HepG2 (cell line): ENCODE measurements around the gene TAT. TPM values are rescaled to one million over a fixed set of nuclear protein-coding genes. Genes with fewer than 3 reads are reported as not detected.

Experiments
- ATM ChIP-seq: fragments of 450-650 bp; IDR thresholded peaks from 2 replicates; pipeline ENCODE4 v1.7.1; 2017; ENCODE audit warnings: mild to moderate bottlenecking, borderline replicate concordance
- CSRNP1 ChIP-seq: sonication (generic); formaldehyde crosslinking; IDR thresholded peaks from 2 replicates; pipeline ENCODE4 v1.8.1; 2023; ENCODE audit warnings: mild to moderate bottlenecking, missing genetic modification reagents
- DRAP1 ChIP-seq: IDR thresholded peaks from 2 replicates; pipeline ENCODE4 v1.6.1; 2016; ENCODE audit warnings: missing genetic modification reagents, missing compliant biosample characterization
- ESRRA ChIP-seq: sonication (generic); formaldehyde crosslinking; IDR thresholded peaks from 2 replicates; pipeline ENCODE4 v1.5.1; 2020; ENCODE audit warnings: mild to moderate bottlenecking, low read depth, missing genetic modification reagents
- FOXK2 ChIP-seq: fragments of 450-650 bp; IDR thresholded peaks from 2 replicates; pipeline ENCODE4 v1.6.1; 2016
- GATAD2A ChIP-seq: IDR thresholded peaks from 2 replicates; pipeline ENCODE4 v1.6.1; 2016
- GFI1 ChIP-seq: sonication (generic); formaldehyde crosslinking; IDR thresholded peaks from 2 replicates; pipeline ENCODE4 v1.5.0; 2020; ENCODE audit warnings: missing genetic modification reagents, mild to moderate bottlenecking, borderline replicate concordance
- JUN ChIP-seq: sonication (generic); formaldehyde crosslinking; IDR thresholded peaks from 2 replicates; pipeline ENCODE4 v1.4.0; 2020; ENCODE audit warnings: mild to moderate bottlenecking, missing genetic modification reagents
- MED8 ChIP-seq: sonication (generic); formaldehyde crosslinking; IDR thresholded peaks from 2 replicates; pipeline ENCODE4 v1.8.1; 2023; ENCODE audit warnings: mild to moderate bottlenecking, missing genetic modification reagents; ENCODE audit not compliant: insufficient replicate concordance
- MIXL1 ChIP-seq: IDR thresholded peaks from 2 replicates; pipeline ENCODE4 v1.6.1; 2016
- MXI1 ChIP-seq: IDR thresholded peaks from 3 replicates; pipeline ENCODE4 v1.6.1; 2012; ENCODE audit warnings: low read depth, low read length, inconsistent platforms, borderline replicate concordance
- NFIC ChIP-seq: IDR thresholded peaks from 2 replicates; pipeline ENCODE4 v1.6.1; 2012; ENCODE audit warnings: mild to moderate bottlenecking, low read length, inconsistent platforms
- NONO ChIP-seq, 2 experiments: fragments of 450-650 bp in 1 of 2; sonication (generic) in 1 of 2; formaldehyde crosslinking in 1 of 2; IDR thresholded peaks in 1 of 2; conservative IDR thresholded peaks in 1 of 2; 2 replicates each; pipeline versions ENCODE4 v1.6.1 to v1.8.0; 2017 to 2022; ENCODE audit warnings: mild to moderate bottlenecking in 1 of 2, missing genetic modification reagents in 1 of 2, moderate library complexity in 1 of 2
- NR2C2 ChIP-seq: sonication (generic); formaldehyde crosslinking; IDR thresholded peaks from 2 replicates; pipeline ENCODE4 v1.4.0; 2020; ENCODE audit warnings: missing genetic modification reagents, mild to moderate bottlenecking, moderate library complexity, borderline replicate concordance
- POLR2G ChIP-seq: fragments of 200-400 bp; formaldehyde crosslinking; IDR thresholded peaks from 2 replicates; pipeline ENCODE4 v1.6.1; 2018; ENCODE audit warnings: mild to moderate bottlenecking, low read depth, low read length, moderate library complexity
- RBFOX2 ChIP-seq: fragments of 200-400 bp; formaldehyde crosslinking; IDR thresholded peaks from 2 replicates; pipeline ENCODE4 v1.6.1; 2017; ENCODE audit warnings: low read depth, mild to moderate bottlenecking, low read length
- SP5 ChIP-seq: IDR thresholded peaks from 2 replicates; pipeline ENCODE4 v1.6.1; 2016; ENCODE audit warnings: low read depth, borderline replicate concordance
- TBX2 ChIP-seq: sonication (generic); formaldehyde crosslinking; IDR thresholded peaks from 2 replicates; pipeline ENCODE4 v1.5.0; 2020; ENCODE audit warnings: missing genetic modification reagents, mild to moderate bottlenecking, borderline replicate concordance
- WIZ ChIP-seq: sonication (generic); formaldehyde crosslinking; IDR thresholded peaks from 2 replicates; pipeline ENCODE4 v1.5.1; 2020; ENCODE audit warnings: mild to moderate bottlenecking, missing genetic modification reagents
- ZBTB25 ChIP-seq: IDR thresholded peaks from 2 replicates; pipeline ENCODE4 v1.6.1; 2018; ENCODE audit warnings: missing genetic modification reagents
- ZNF232 ChIP-seq: sonication (generic); formaldehyde crosslinking; IDR thresholded peaks from 2 replicates; pipeline ENCODE4 v1.4.0; 2020; ENCODE audit warnings: missing genetic modification reagents, borderline replicate concordance
- ZNF256 ChIP-seq: sonication (generic); formaldehyde crosslinking; conservative IDR thresholded peaks from 2 replicates; pipeline ENCODE4 v1.4.0; 2020; ENCODE audit warnings: missing genetic modification reagents
- ZNF337 ChIP-seq: sonication (generic); formaldehyde crosslinking; IDR thresholded peaks from 2 replicates; pipeline ENCODE4 v1.5.1; 2020; ENCODE audit warnings: missing genetic modification reagents, low read depth, mild to moderate bottlenecking, borderline replicate concordance
- polyA plus RNA-seq, 8 experiments: library from polyadenylated mRNA; depleted of rRNA in 3 of 8; stranded (reverse) in 7 of 8; unstranded in 1 of 8; fragments of >200 nt; fragmentation: Illumina TruSeq in 4 of 8; extraction: Trizol in 4 of 8; gene quantifications; 2 replicates each; pipeline versions ENCODE4 v1.2.1 to v1.2.3, GENCODE V29; 2011 to 2016; ENCODE audit warnings: low read depth in 4 of 8, missing spikeins in 1 of 8, mixed read lengths in 1 of 8; ENCODE audit not compliant: insufficient read depth in 1 of 8
- total RNA-seq, 5 experiments: library from RNA; depleted of rRNA; stranded (reverse); fragments of >200 nt; fragmentation: Illumina TruSeq; extraction: Trizol; gene quantifications; 2 replicates each; pipeline ENCODE4 v1.2.3, GENCODE V29; 2016; ENCODE audit warnings: low read depth in 1 of 5
- TF ChIP-seq, protein P1 (sequence below): IDR thresholded peaks from 2 replicates; pipeline ENCODE4 v1.6.1; 2012; ENCODE audit warnings: low read depth, low read length, improper control_type of control experiment

Gene TAT
- total and polyA plus RNA-seq, 2 of the 13 experiments (the other 11 are each of a cell fraction or from before 2014, with no cell fraction given): 1.6 to 5.8 TPM

DNA sequence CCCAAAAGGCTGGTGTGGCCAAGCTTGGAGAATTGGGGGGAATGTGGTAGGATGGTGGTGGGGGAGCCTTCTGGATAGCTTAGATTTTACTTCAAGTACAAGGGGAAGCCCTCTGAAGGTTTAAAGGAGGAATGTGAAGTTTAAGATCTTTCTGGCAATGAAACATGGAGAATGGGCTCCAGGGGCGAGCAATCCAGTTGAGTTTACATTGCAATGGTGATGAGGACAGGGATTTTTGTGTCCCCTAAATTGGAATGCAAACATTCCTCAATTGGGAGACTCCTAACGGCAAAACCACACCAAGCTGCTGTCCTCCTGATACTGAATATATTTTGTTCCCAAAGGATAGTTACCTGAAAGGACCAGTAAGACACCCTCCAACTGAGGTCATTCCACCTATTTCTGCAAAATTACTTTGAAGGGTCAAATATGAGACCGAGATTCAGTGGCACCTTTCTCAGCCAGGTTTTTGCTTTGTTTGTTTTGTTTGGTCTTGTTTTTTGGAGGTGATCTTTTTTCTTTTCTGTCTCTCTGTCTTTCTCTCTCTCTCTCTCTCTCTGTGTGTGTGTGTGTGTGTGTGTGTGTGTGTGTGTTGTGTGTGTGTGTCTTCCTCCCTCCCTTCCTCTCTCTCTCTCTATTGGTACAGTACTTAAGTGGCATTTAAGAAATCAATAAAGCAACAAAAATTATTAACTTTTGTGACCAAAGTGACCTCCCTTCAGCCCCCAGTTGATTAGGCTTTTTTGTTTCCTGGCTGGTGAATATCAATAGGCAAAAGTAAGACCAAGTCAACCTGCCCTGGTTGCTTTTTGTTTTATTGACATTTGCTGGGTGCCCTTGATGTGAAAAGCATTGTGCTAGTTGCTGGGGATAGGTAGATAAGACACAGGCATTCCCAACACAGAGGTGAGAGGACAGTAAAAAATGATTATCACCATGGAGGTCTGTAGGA lies 16.4 kb upstream of the TAT start (continued):
- TF ChIP-seq MXI1 (no peak), JUN (CRISPR knock-in tag) (0 out of 2 replicates have a peak, but pooled peaks have one; percentile 54), SP5 (CRISPR knock-in tag) (0 out of 2 replicates have a peak, but pooled peaks have one; percentile 5), ZNF232 (CRISPR knock-in tag) (no peak), ESRRA (0 out of 2 replicates have a peak, but pooled peaks have one; percentile 7), ZNF256 (CRISPR knock-in tag) (0 out of 2 replicates have a peak, but pooled peaks have one; percentile 30), POLR2G (peak; percentile 56; the same call in 1 of the 2 replicates), NFIC (peak; percentile 74; the same call in 1 of the 2 replicates), GFI1 (CRISPR knock-in tag) (peak; percentile 30; the same call in 1 of the 2 replicates), TBX2 (CRISPR knock-in tag) (0 out of 2 replicates have a peak, but pooled peaks have one; percentile 76), ZNF337 (CRISPR knock-in tag) (peak; percentile 80; the same call in 1 of the 2 replicates), MIXL1 (CRISPR knock-in tag) (peak; percentile 66; the same call in 1 of the 2 replicates), WIZ (CRISPR knock-in tag) (0 out of 2 replicates have a peak, but pooled peaks have one; percentile 7), ATM (0 out of 2 replicates have a peak, but pooled peaks have one; percentile 26), ZBTB25 (CRISPR knock-in tag) (no peak), RBFOX2 (peak; percentile 65; the same call in 1 of the 2 replicates), FOXK2 (peak; percentile 45; the same call in 1 of the 2 replicates), GATAD2A (CRISPR knock-in tag) (0 out of 2 replicates have a peak, but pooled peaks have one; percentile 6), MED8 (no peak), DRAP1 (peak; percentile 14; the same call in 1 of the 2 replicates), NONO (IDR thresholded peaks at IDR 0.05) (no peak), NONO (CRISPR knock-in tag; conservative IDR thresholded peaks at IDR 0.05) (0 out of 2 replicates have a peak, but pooled peaks have one; percentile 6), NR2C2 (CRISPR knock-in tag) (0 out of 2 replicates have a peak, but pooled peaks have one; percentile 3), CSRNP1 (CRISPR knock-in tag) (no peak)
- TF ChIP-seq, protein P1, sequence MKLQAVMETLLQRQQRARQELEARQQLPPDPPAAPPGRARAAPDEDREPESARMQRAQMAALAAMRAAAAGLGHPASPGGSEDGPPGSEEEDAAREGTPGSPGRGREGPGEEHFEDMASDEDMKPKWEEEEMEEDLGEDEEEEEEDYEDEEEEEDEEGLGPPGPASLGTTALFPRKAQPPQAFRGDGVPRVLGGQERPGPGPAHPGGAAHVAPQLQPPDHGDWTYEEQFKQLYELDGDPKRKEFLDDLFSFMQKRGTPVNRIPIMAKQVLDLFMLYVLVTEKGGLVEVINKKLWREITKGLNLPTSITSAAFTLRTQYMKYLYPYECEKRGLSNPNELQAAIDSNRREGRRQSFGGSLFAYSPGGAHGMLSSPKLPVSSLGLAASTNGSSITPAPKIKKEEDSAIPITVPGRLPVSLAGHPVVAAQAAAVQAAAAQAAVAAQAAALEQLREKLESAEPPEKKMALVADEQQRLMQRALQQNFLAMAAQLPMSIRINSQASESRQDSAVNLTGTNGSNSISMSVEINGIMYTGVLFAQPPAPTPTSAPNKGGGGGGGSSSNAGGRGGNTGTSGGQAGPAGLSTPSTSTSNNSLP: peak; percentile 48; the same call in 1 of the 2 replicates
